ENCODE results near the gene CNTNAP2. TPM values are rescaled to one million over a fixed set of nuclear protein-coding genes. Genes with fewer than 3 reads are reported as not detected.

The CNTNAP2 gene
- total RNA-seq, 1 donor from 2014 or later, result 5.4 TPM

DNA sequence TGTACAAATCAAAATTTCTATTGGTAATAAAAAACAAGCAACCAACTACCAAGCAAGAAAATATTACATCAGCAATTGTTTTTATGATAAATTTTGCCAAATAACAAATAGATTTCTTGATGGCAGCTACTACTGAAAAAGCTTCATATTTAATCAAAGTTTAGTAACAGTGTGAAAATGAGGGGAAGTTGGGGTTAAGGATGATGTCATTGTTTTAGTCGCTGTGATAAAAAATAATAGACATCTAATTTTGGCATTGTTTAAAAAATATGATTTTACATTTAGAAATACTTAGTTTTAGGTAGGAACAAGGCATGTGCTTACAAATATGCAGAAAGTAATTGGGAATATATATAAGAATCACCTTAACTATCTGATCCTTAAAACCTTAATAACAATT is 145.9 kb downstream of the CNTNAP2 start:
- no peak for DNase-seq (ENCODE audit: low spot score)
- peaks cover 14% of the 10 kb centered on the region for H3K9me3 Mint-ChIP-seq (ENCODE audit: unreplicated experiment)
- no peaks in the 10 kb centered on the region for H3K4me1 Mint-ChIP-seq (ENCODE audit: unreplicated experiment)
- no peak overlapping the region for H3K4me3 Mint-ChIP-seq (ENCODE audit: unreplicated experiment)
- no peaks in the 10 kb centered on the region for H3K27me3 Mint-ChIP-seq (ENCODE audit: unreplicated experiment)
- H3K36me3 Mint-ChIP-seq (ENCODE audit: low read depth, unreplicated experiment), result no peaks in the 10 kb centered on the region
- no peak for TF ChIP-seq CTCF (IDR thresholded peaks at IDR 0.05; ENCODE audit: unreplicated experiment)
- H3K27ac Mint-ChIP-seq (ENCODE audit: unreplicated experiment), result no peak overlapping the region

- TF ChIP-seq CTCF (IDR thresholded peaks at IDR 0.05; ENCODE audit: unreplicated experiment), result no peak
- no peak for DNase-seq (ENCODE audit: low spot score)
- H3K9me3 Mint-ChIP-seq (ENCODE audit: unreplicated experiment), result no peaks in the 10 kb centered on the region
- H3K27me3 Mint-ChIP-seq (ENCODE audit: unreplicated experiment), result no peaks in the 10 kb centered on the region
- H3K4me1 Mint-ChIP-seq (ENCODE audit: unreplicated experiment), result no peaks in the 10 kb centered on the region
- no peaks in the 10 kb centered on the region for H3K36me3 Mint-ChIP-seq (ENCODE audit: low read depth, unreplicated experiment)
- no peak overlapping the region for H3K4me3 Mint-ChIP-seq (ENCODE audit: unreplicated experiment)
- no peak overlapping the region for H3K27ac Mint-ChIP-seq (ENCODE audit: unreplicated experiment)
Measured at GRCh38 chr7:146276888-146277287, 160.3 kb downstream of the CNTNAP2 start.

- Mint-ChIP-seq H3K4me3 (ENCODE audit: unreplicated experiment) (no peak overlapping the region), H3K27me3 (ENCODE audit: unreplicated experiment) (peaks cover 2% of the 10 kb centered on the region), H3K9me3 (ENCODE audit: unreplicated experiment) (peaks cover 8% of the 10 kb centered on the region), H3K36me3 (ENCODE audit: low read depth, unreplicated experiment) (peaks cover 5% of the 10 kb centered on the region), H3K4me1 (ENCODE audit: unreplicated experiment) (peaks cover 5% of the 10 kb centered on the region), H3K27ac (ENCODE audit: unreplicated experiment) (no peak overlapping the region)
- DNase-seq (ENCODE audit: low spot score), result no peak
- TF ChIP-seq CTCF (IDR thresholded peaks at IDR 0.05; ENCODE audit: unreplicated experiment), result no peak
Measured at GRCh38 chr7:146285418-146285817, 168.8 kb downstream of the CNTNAP2 start.

- H3K9me3 Mint-ChIP-seq (ENCODE audit: unreplicated experiment), result peaks cover 8% of the 10 kb centered on the region
- no peak for DNase-seq (ENCODE audit: low spot score)
- H3K4me1 Mint-ChIP-seq (ENCODE audit: unreplicated experiment), result peaks cover 5% of the 10 kb centered on the region
- H3K4me3 Mint-ChIP-seq (ENCODE audit: unreplicated experiment), result no peak overlapping the region
- TF ChIP-seq CTCF (IDR thresholded peaks at IDR 0.05; ENCODE audit: unreplicated experiment), result no peak
- H3K27me3 Mint-ChIP-seq (ENCODE audit: unreplicated experiment), result peaks cover 2% of the 10 kb centered on the region
- H3K36me3 Mint-ChIP-seq (ENCODE audit: low read depth, unreplicated experiment), result peaks cover 5% of the 10 kb centered on the region
- H3K27ac Mint-ChIP-seq (ENCODE audit: unreplicated experiment), result no peak overlapping the region
Measured at GRCh38 chr7:146290746-146291145, 174.1 kb downstream of the CNTNAP2 start.

- Mint-ChIP-seq H3K4me1 (ENCODE audit: unreplicated experiment) (no peaks in the 10 kb centered on the region), H3K36me3 (ENCODE audit: low read depth, unreplicated experiment) (no peaks in the 10 kb centered on the region), H3K27ac (ENCODE audit: unreplicated experiment) (no peak overlapping the region), H3K4me3 (ENCODE audit: unreplicated experiment) (no peak overlapping the region), H3K9me3 (ENCODE audit: unreplicated experiment) (no peaks in the 10 kb centered on the region), H3K27me3 (ENCODE audit: unreplicated experiment) (no peaks in the 10 kb centered on the region)
- no peak for DNase-seq (ENCODE audit: low spot score)
- no peak for TF ChIP-seq CTCF (IDR thresholded peaks at IDR 0.05; ENCODE audit: unreplicated experiment)
Measured at GRCh38 chr7:146291900-146292299, 175.3 kb downstream of the CNTNAP2 start.
